Ishikawa (cell line): Measurements from ENCODE around the gene NUAK2.

Experiments
- CEBPB ChIP-seq: IDR thresholded peaks from 2 replicates; pipeline ENCODE4 v1.6.1; 2012
- FOXM1 ChIP-seq: IDR thresholded peaks from 2 replicates; pipeline ENCODE4 v1.6.1; 2012; ENCODE audit warnings: low read depth, borderline replicate concordance
- ZBTB7A ChIP-seq: IDR thresholded peaks from 2 replicates; pipeline ENCODE4 v1.6.1; 2012; ENCODE audit warnings: low read depth
- TF ChIP-seq, protein P1 (sequence below): IDR thresholded peaks from 2 replicates; pipeline ENCODE4 v1.6.1; 2012
- TF ChIP-seq, protein P2 (sequence below): IDR thresholded peaks from 2 replicates; pipeline ENCODE4 v1.6.1; 2012
- TF ChIP-seq, protein P3 (sequence below): IDR thresholded peaks from 2 replicates; pipeline ENCODE4 v1.6.1; 2012; ENCODE audit warnings: low read depth, mild to moderate bottlenecking

DNA sequence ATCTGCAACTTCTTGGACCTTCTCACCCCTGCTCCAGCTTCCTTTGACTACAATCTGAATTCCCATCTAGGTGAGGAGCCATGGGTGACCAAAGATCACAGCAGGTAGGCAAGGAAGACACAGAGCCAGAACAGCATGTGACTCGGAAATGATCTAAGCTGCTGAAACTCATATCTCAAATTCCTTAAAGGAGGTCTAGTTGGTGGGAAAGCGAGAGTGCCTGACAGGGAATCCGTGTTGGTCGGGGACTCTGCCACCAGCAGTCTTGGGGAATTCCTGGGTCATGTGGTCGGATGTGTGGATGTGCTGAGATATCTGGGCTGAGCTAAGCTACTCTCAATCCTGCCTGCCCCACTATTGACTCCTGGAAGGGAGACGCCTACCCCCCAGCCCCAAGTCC lies 3.2 kb upstream of the NUAK2 start:
- no peak for TF ChIP-seq ZBTB7A
- TF ChIP-seq, protein P1, sequence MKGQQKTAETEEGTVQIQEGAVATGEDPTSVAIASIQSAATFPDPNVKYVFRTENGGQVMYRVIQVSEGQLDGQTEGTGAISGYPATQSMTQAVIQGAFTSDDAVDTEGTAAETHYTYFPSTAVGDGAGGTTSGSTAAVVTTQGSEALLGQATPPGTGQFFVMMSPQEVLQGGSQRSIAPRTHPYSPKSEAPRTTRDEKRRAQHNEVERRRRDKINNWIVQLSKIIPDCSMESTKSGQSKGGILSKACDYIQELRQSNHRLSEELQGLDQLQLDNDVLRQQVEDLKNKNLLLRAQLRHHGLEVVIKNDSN, result peak; percentile 77
- TF ChIP-seq CEBPB, result no peak
- TF ChIP-seq FOXM1, result peak; percentile 22; the same call in 1 of the 2 replicates
- TF ChIP-seq, protein P2, sequence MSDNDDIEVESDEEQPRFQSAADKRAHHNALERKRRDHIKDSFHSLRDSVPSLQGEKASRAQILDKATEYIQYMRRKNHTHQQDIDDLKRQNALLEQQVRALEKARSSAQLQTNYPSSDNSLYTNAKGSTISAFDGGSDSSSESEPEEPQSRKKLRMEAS, result no peak
- TF ChIP-seq, protein P3, sequence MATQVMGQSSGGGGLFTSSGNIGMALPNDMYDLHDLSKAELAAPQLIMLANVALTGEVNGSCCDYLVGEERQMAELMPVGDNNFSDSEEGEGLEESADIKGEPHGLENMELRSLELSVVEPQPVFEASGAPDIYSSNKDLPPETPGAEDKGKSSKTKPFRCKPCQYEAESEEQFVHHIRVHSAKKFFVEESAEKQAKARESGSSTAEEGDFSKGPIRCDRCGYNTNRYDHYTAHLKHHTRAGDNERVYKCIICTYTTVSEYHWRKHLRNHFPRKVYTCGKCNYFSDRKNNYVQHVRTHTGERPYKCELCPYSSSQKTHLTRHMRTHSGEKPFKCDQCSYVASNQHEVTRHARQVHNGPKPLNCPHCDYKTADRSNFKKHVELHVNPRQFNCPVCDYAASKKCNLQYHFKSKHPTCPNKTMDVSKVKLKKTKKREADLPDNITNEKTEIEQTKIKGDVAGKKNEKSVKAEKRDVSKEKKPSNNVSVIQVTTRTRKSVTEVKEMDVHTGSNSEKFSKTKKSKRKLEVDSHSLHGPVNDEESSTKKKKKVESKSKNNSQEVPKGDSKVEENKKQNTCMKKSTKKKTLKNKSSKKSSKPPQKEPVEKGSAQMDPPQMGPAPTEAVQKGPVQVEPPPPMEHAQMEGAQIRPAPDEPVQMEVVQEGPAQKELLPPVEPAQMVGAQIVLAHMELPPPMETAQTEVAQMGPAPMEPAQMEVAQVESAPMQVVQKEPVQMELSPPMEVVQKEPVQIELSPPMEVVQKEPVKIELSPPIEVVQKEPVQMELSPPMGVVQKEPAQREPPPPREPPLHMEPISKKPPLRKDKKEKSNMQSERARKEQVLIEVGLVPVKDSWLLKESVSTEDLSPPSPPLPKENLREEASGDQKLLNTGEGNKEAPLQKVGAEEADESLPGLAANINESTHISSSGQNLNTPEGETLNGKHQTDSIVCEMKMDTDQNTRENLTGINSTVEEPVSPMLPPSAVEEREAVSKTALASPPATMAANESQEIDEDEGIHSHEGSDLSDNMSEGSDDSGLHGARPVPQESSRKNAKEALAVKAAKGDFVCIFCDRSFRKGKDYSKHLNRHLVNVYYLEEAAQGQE, result no peak
